Measurements from ENCODE around the gene COMMD1.

Gene COMMD1

GRCh38 chr2:62091471-62091870 is 186.0 kb downstream of the COMMD1 start:
- H3K4me3 ChIP-seq (ENCODE audit: low read depth, low read length), result no peak overlapping the region
- no peak for DNase-seq (ENCODE audit: low read depth)
- TF ChIP-seq CTCF (conservative IDR thresholded peaks at IDR 0.05; ENCODE audit: low read depth, low read length), result no peak

GRCh38 chr2:62099050-62099449 is 193.6 kb downstream of the COMMD1 start:
- DNase-seq (ENCODE audit: low read depth), result no peak
- H3K4me3 ChIP-seq (ENCODE audit: low read depth, low read length), result no peak overlapping the region
- no peak for TF ChIP-seq CTCF (conservative IDR thresholded peaks at IDR 0.05; ENCODE audit: low read depth, low read length)

DNA sequence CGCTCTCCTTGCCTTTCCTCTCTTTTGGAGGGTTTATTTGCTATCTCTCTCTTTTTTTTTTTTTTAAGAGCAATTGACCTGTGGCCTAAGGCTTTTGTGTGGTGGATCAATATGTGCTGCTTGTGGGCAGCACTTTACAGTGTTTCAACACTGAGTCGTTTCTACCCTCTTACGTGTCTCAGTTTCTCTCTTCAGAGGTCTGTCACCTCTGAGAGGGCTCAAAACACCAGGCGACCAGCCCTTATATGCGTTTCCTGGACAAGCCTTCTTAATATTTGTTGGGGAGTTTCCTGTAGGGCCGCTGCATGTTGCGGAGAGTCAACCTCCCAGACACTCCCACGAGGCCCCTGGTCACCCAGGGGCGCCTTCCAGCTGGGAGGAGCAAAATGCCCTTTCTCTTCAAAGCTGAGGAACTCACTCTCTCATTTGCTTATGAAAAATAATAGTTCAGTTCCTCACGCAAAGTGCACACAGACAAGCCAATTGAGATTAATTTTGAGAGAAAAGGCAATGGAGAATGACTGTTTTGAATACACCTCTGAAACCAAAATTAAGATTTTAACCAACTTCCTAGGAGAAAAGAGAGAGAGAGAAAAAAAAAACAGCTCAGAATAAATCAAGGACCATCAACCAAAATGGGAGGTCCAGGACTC is 194.2 kb downstream of the COMMD1 start:
- TF ChIP-seq CTCF (conservative IDR thresholded peaks at IDR 0.05; ENCODE audit: low read depth, low read length), result no peak
- H3K4me3 ChIP-seq (ENCODE audit: low read depth, low read length), result no peak overlapping the region
- DNase-seq (ENCODE audit: low read depth), result no peak

GRCh38 chr2:62101886-62102285 is 196.4 kb downstream of the COMMD1 start:
- TF ChIP-seq CTCF (conservative IDR thresholded peaks at IDR 0.05; ENCODE audit: low read depth, low read length), result no peak
- DNase-seq (ENCODE audit: low read depth), result no peak
- no peak overlapping the region for H3K4me3 ChIP-seq (ENCODE audit: low read depth, low read length)

DNA sequence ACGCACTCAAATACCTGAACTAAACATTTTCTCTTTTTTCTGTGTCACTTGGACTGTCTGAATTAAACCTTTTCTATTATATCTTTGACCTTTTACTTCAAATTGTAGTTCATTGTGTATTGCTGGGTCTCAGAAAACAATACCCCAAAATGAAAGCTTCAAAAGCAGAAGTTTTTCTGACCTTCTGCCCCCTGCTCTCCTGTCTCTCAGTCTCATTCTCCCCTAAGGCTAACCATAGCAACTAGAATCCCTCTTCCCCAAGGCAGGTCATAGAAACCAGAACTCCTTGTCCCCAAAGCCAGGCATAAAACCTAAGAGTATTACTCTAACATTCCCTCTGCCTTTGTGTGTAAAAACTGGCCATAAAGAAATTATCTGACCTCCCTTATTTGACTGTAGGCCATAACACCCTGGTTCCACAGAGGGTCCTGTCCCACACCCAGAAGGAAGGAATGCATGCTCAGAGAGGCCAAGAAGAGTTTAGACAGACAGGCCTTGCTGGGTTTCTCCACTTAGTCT is 197.0 kb downstream of the COMMD1 start:
- no peak overlapping the region for H3K4me3 ChIP-seq (ENCODE audit: low read depth, low read length)
- TF ChIP-seq CTCF (conservative IDR thresholded peaks at IDR 0.05; ENCODE audit: low read depth, low read length), result no peak
- DNase-seq (ENCODE audit: low read depth), result no peak

DNA sequence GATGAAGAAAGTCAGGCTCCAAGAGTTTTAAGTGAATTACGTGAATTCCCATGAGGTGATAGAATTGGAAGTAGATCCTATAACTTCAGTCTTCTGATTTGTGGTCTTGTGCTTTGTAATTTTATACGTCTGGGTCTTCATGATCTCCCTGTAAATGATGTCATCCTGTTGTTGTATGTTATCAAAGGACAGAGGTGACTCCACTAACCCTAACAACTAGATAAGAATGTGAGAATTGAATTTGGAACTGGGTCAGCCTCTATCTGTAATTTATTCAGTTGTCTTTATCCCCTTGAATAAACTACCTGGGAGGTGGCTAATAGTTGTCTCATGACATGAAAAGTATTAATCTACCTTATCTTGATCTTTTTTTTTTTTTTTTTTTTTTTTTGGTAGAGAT is 204.1 kb downstream of the COMMD1 start:
- DNase-seq (ENCODE audit: low read depth), result no peak
- TF ChIP-seq CTCF (conservative IDR thresholded peaks at IDR 0.05; ENCODE audit: low read depth, low read length), result no peak
- no peak overlapping the region for H3K4me3 ChIP-seq (ENCODE audit: low read depth, low read length)

DNA sequence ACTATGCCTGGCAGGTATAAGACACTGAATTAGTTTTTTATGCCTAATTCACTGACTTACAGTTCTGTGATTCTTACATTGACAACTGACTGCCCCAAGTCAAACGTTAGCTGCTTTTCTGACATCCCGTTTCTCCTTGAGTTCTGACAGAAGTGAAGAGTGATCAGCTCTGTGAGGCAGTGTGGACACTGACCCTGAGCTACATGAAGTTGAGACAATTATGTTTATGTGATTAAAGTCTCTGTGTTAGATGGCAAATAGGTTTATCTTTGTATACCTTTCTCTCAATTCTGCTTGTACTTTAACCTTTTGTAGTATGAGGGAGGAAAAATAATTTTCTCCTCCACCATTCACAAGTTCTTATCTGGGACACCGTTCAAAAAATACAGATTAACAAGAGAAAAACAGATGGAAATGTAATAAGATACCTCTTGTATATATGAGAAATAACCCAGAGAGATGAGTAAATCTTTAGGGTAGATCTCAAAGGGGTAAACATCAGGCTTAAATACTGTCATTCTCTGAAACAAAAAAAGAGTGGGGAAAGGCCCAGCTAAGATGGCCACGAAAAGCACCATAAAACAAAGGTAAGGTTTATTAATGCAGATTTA is 205.0 kb downstream of the COMMD1 start:
- no peak for DNase-seq (ENCODE audit: low read depth)
- TF ChIP-seq CTCF (conservative IDR thresholded peaks at IDR 0.05; ENCODE audit: low read depth, low read length), result no peak
- no peak overlapping the region for H3K4me3 ChIP-seq (ENCODE audit: low read depth, low read length)
